ENCODE data around the gene B3GAT2.

B3GAT2 gene

GRCh38 chr6:70842541-70842940, 114.3 kb downstream of the B3GAT2 start:
- Histone ChIP-seq H3K9me3 (ENCODE audit: control insufficient read depth, low read length) (no peaks in the 10 kb centered on the region), H3K4me3 (ENCODE audit: extremely low read depth, insufficient read depth, low read length, poor library complexity, severe bottlenecking) (no peak overlapping the region), H3K4me1 (ENCODE audit: control insufficient read depth, insufficient read depth, low read length, poor library complexity, severe bottlenecking) (peaks cover 7% of the 10 kb centered on the region), H3K27ac (ENCODE audit: low read depth, low read length, severe bottlenecking) (no peak overlapping the region), H3K36me3 (ENCODE audit: control insufficient read depth, insufficient read depth, low read length) (no peaks in the 10 kb centered on the region)
- WGBS, 2 experiments (ENCODE audit: insufficient coverage in 2 of 2) = 95% methylated on average over 4 to 7 of the region's 8 CpGs

GRCh38 chr6:70841112-70841511, 115.7 kb downstream of the B3GAT2 start:
- peaks cover 7% of the 10 kb centered on the region for H3K4me1 ChIP-seq (ENCODE audit: control insufficient read depth, insufficient read depth, low read length, poor library complexity, severe bottlenecking)
- H3K27ac ChIP-seq (ENCODE audit: low read depth, low read length, severe bottlenecking) = no peak overlapping the region
- H3K4me3 ChIP-seq (ENCODE audit: extremely low read depth, insufficient read depth, low read length, poor library complexity, severe bottlenecking) = no peak overlapping the region
- no peaks in the 10 kb centered on the region for H3K9me3 ChIP-seq (ENCODE audit: control insufficient read depth, low read length)
- WGBS, 2 experiments (ENCODE audit: insufficient coverage in 2 of 2) = 94 to 97% methylated on average over 3 to 4 of the region's 8 CpGs
- no peaks in the 10 kb centered on the region for H3K36me3 ChIP-seq (ENCODE audit: control insufficient read depth, insufficient read depth, low read length)

GRCh38 chr6:70839286-70840266, 117.3 kb downstream of the B3GAT2 start:
- 100% methylated on average over 1 of the region's 7 CpGs for WGBS, 2 experiments (ENCODE audit: insufficient coverage in 2 of 2)
- no peaks in the 10 kb centered on the region for H3K36me3 ChIP-seq (ENCODE audit: control insufficient read depth, insufficient read depth, low read length)
- H3K9me3 ChIP-seq (ENCODE audit: control insufficient read depth, low read length) = no peaks in the 10 kb centered on the region
- H3K27ac ChIP-seq (ENCODE audit: low read depth, low read length, severe bottlenecking) = no peak overlapping the region
- H3K4me1 ChIP-seq (ENCODE audit: control insufficient read depth, insufficient read depth, low read length, poor library complexity, severe bottlenecking) = peaks cover 7% of the 10 kb centered on the region
- no peak overlapping the region for H3K4me3 ChIP-seq (ENCODE audit: extremely low read depth, insufficient read depth, low read length, poor library complexity, severe bottlenecking)

GRCh38 chr6:70838907-70839285, 118.0 kb downstream of the B3GAT2 start:
- Histone ChIP-seq H3K36me3 (ENCODE audit: control insufficient read depth, insufficient read depth, low read length) (no peaks in the 10 kb centered on the region), H3K4me1 (ENCODE audit: control insufficient read depth, insufficient read depth, low read length, poor library complexity, severe bottlenecking) (peaks cover 7% of the 10 kb centered on the region), H3K27ac (ENCODE audit: low read depth, low read length, severe bottlenecking) (no peak overlapping the region), H3K9me3 (ENCODE audit: control insufficient read depth, low read length) (no peaks in the 10 kb centered on the region), H3K4me3 (ENCODE audit: extremely low read depth, insufficient read depth, low read length, poor library complexity, severe bottlenecking) (no peak overlapping the region)
- no CpG with 5 or more reads among the region's 2 CpGs for WGBS, 2 experiments (ENCODE audit: insufficient coverage in 2 of 2)

GRCh38 chr6:70834520-70834919, 122.3 kb downstream of the B3GAT2 start:
- no peaks in the 10 kb centered on the region for H3K36me3 ChIP-seq (ENCODE audit: control insufficient read depth, insufficient read depth, low read length)
- H3K27ac ChIP-seq (ENCODE audit: low read depth, low read length, severe bottlenecking) = no peak overlapping the region
- peaks cover 4% of the 10 kb centered on the region for H3K4me1 ChIP-seq (ENCODE audit: control insufficient read depth, insufficient read depth, low read length, poor library complexity, severe bottlenecking)
- WGBS, 2 experiments (ENCODE audit: insufficient coverage in 2 of 2) = 92 to 100% methylated on average over 1 to 2 of the region's 2 CpGs
- no peak overlapping the region for H3K4me3 ChIP-seq (ENCODE audit: extremely low read depth, insufficient read depth, low read length, poor library complexity, severe bottlenecking)
- H3K9me3 ChIP-seq (ENCODE audit: control insufficient read depth, low read length) = no peaks in the 10 kb centered on the region

- H3K27ac ChIP-seq (ENCODE audit: low read depth, low read length, severe bottlenecking) = no peak overlapping the region
- H3K9me3 ChIP-seq (ENCODE audit: control insufficient read depth, low read length) = no peaks in the 10 kb centered on the region
- H3K36me3 ChIP-seq (ENCODE audit: control insufficient read depth, insufficient read depth, low read length) = no peaks in the 10 kb centered on the region
- no peaks in the 10 kb centered on the region for H3K4me1 ChIP-seq (ENCODE audit: control insufficient read depth, insufficient read depth, low read length, poor library complexity, severe bottlenecking)
- 87% methylated on average over 3 of the region's 3 CpGs; no CpG with 5 or more reads in 1 of the 2 experiments for WGBS, 2 experiments (ENCODE audit: insufficient coverage in 2 of 2)
- H3K4me3 ChIP-seq (ENCODE audit: extremely low read depth, insufficient read depth, low read length, poor library complexity, severe bottlenecking) = no peak overlapping the region
Observed at GRCh38 chr6:70831427-70831826, 125.4 kb downstream of the B3GAT2 start.

GRCh38 chr6:70823651-70824050, 133.2 kb downstream of the B3GAT2 start:
- no peaks in the 10 kb centered on the region for H3K9me3 ChIP-seq (ENCODE audit: control insufficient read depth, low read length)
- H3K36me3 ChIP-seq (ENCODE audit: control insufficient read depth, insufficient read depth, low read length) = no peaks in the 10 kb centered on the region
- 67% methylated on average over 1 of the region's 1 CpG; no CpG with 5 or more reads in 1 of the 2 experiments for WGBS, 2 experiments (ENCODE audit: insufficient coverage in 2 of 2)
- H3K4me3 ChIP-seq (ENCODE audit: extremely low read depth, insufficient read depth, low read length, poor library complexity, severe bottlenecking) = no peak overlapping the region
- H3K4me1 ChIP-seq (ENCODE audit: control insufficient read depth, insufficient read depth, low read length, poor library complexity, severe bottlenecking) = no peaks in the 10 kb centered on the region
- no peak overlapping the region for H3K27ac ChIP-seq (ENCODE audit: low read depth, low read length, severe bottlenecking)

- H3K4me1 ChIP-seq (ENCODE audit: control insufficient read depth, insufficient read depth, low read length, poor library complexity, severe bottlenecking) = no peaks in the 10 kb centered on the region
- H3K4me3 ChIP-seq (ENCODE audit: extremely low read depth, insufficient read depth, low read length, poor library complexity, severe bottlenecking) = no peak overlapping the region
- H3K9me3 ChIP-seq (ENCODE audit: control insufficient read depth, low read length) = no peaks in the 10 kb centered on the region
- WGBS, 2 experiments (ENCODE audit: insufficient coverage in 2 of 2) = no CpG with 5 or more reads among the region's 2 CpGs
- no peaks in the 10 kb centered on the region for H3K36me3 ChIP-seq (ENCODE audit: control insufficient read depth, insufficient read depth, low read length)
- H3K27ac ChIP-seq (ENCODE audit: low read depth, low read length, severe bottlenecking) = no peak overlapping the region
Observed at GRCh38 chr6:70821751-70822150, 135.1 kb downstream of the B3GAT2 start.

GRCh38 chr6:70820778-70821177, 136.1 kb downstream of the B3GAT2 start:
- no CpG with 5 or more reads among the region's 2 CpGs for WGBS, 2 experiments (ENCODE audit: insufficient coverage in 2 of 2)
- H3K4me3 ChIP-seq (ENCODE audit: extremely low read depth, insufficient read depth, low read length, poor library complexity, severe bottlenecking) = no peak overlapping the region
- no peaks in the 10 kb centered on the region for H3K4me1 ChIP-seq (ENCODE audit: control insufficient read depth, insufficient read depth, low read length, poor library complexity, severe bottlenecking)
- H3K9me3 ChIP-seq (ENCODE audit: control insufficient read depth, low read length) = no peaks in the 10 kb centered on the region
- no peaks in the 10 kb centered on the region for H3K36me3 ChIP-seq (ENCODE audit: control insufficient read depth, insufficient read depth, low read length)
- no peak overlapping the region for H3K27ac ChIP-seq (ENCODE audit: low read depth, low read length, severe bottlenecking)

GRCh38 chr6:70819646-70820045, 137.2 kb downstream of the B3GAT2 start:
- Histone ChIP-seq H3K9me3 (ENCODE audit: control insufficient read depth, low read length) (no peaks in the 10 kb centered on the region), H3K4me3 (ENCODE audit: extremely low read depth, insufficient read depth, low read length, poor library complexity, severe bottlenecking) (no peak overlapping the region), H3K27ac (ENCODE audit: low read depth, low read length, severe bottlenecking) (no peak overlapping the region), H3K36me3 (ENCODE audit: control insufficient read depth, insufficient read depth, low read length) (no peaks in the 10 kb centered on the region), H3K4me1 (ENCODE audit: control insufficient read depth, insufficient read depth, low read length, poor library complexity, severe bottlenecking) (no peaks in the 10 kb centered on the region)
- WGBS, 2 experiments (ENCODE audit: insufficient coverage in 2 of 2) = 100% methylated on average over 2 of the region's 4 CpGs; no CpG with 5 or more reads in 1 of the 2 experiments

GRCh38 chr6:70813885-70814284, 143.0 kb downstream of the B3GAT2 start:
- Histone ChIP-seq H3K9me3 (ENCODE audit: control insufficient read depth, low read length) (no peaks in the 10 kb centered on the region), H3K4me3 (ENCODE audit: extremely low read depth, insufficient read depth, low read length, poor library complexity, severe bottlenecking) (no peak overlapping the region), H3K27ac (ENCODE audit: low read depth, low read length, severe bottlenecking) (no peak overlapping the region), H3K4me1 (ENCODE audit: control insufficient read depth, insufficient read depth, low read length, poor library complexity, severe bottlenecking) (no peaks in the 10 kb centered on the region), H3K36me3 (ENCODE audit: control insufficient read depth, insufficient read depth, low read length) (no peaks in the 10 kb centered on the region)
- no CpG with 5 or more reads among the region's 3 CpGs for WGBS, 2 experiments (ENCODE audit: insufficient coverage in 2 of 2)

Data from mesodermal cell (in vitro differentiated cells).